ENCODE data around the gene FKBP3. TPM values are rescaled to one million over a fixed set of nuclear protein-coding genes. Genes with fewer than 3 reads are reported as not detected.
"Not testable (repeated sequence)": the region's sequence is repeated elsewhere in the genome, so short reads cannot be mapped to it uniquely, and the experiment has no call there.

Gene FKBP3
- 10 to 100 TPM; 76.0 to 78.9 TPM for total RNA-seq
- long read RNA-seq, transcript FKBP3-202 (7 exons, 1,346 nt): major isoform, 11 of 12 reads
- long read RNA-seq, partial matches to known transcripts: 0 of 12 reads
- long read RNA-seq, other reads (novel, unspliced or antisense): 1 of 12 reads

- DNase-seq: peak; percentile 97
- intact Hi-C loops (cut with DNase I): loop anchor here in 1 of 2 donors (2.0 kb wide), 1 partner anchor 50 kb away; the partner anchor contains the start of gene PRPF39
- ATAC-seq: peak; percentile 99
Measured at GRCh38 chr14:45134051-45134958, at the start of gene FKBP3. TSS of gene FKBP3 (minus strand) at chr14:45134481. CDS start at chr14:45134456, 25 bp downstream.

DNA sequence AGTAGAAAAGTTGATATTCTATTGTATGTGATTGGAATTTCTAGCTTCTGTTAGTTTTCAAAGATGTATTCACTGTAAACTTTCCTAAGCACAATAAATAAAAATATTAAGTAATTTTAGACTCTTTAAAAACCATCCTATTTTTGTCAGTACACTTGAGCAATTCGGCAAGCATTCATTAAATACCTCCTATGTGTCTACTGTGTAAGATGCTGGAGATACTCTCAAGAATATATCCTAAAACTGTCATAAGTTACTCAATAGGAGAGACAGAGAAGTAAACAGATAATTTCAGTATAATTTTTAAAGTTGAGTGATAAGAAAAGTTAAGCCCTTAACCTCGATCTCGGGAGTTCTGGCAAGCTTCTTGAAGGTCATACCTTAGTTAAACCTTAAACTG is 47.5 kb upstream of the FKBP3 start:
- ATAC-seq (no peak), DNase-seq (no peak)
- intact Hi-C loops (cut with DNase I): no loop called here

GRCh38 chr14:45181329-45181728 is 47.0 kb upstream of the FKBP3 start:
- DNase-seq: no peak
- no peak for ATAC-seq
- intact Hi-C loops (cut with DNase I): no loop called here

GRCh38 chr14:45177076-45177475 is 42.8 kb upstream of the FKBP3 start:
- no peak for DNase-seq
- intact Hi-C loops (cut with DNase I): no loop called here
- ATAC-seq: no peak

DNA sequence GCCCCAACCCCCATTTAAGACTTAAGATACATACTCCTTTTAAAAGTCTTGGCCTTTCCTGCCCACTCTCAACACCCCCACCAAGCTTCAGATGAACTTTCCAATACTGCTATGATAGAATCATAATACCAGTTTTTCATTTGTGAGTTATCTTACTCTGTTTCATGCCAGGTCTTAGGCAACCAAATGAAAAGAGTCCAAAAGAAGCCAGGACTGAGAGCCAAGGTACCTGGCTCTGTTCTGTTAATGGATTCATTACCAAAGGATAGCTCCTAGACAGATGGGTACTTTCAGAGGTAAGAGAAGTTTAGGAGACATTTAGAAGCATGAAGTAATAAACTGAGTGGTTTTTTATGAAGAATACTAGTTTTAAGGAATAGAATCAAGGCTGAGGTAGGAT is 35.6 kb upstream of the FKBP3 start:
- no peak for ATAC-seq

GRCh38 chr14:45156067-45156466 is 21.8 kb upstream of the FKBP3 start:
- ATAC-seq (no peak), DNase-seq (no peak)
- intact Hi-C loops (cut with DNase I): no loop called here

More for the DNA sequence above, 35.6 kb upstream of the FKBP3 start:
- DNase-seq: no peak
- intact Hi-C loops (cut with DNase I): no loop called here

DNA sequence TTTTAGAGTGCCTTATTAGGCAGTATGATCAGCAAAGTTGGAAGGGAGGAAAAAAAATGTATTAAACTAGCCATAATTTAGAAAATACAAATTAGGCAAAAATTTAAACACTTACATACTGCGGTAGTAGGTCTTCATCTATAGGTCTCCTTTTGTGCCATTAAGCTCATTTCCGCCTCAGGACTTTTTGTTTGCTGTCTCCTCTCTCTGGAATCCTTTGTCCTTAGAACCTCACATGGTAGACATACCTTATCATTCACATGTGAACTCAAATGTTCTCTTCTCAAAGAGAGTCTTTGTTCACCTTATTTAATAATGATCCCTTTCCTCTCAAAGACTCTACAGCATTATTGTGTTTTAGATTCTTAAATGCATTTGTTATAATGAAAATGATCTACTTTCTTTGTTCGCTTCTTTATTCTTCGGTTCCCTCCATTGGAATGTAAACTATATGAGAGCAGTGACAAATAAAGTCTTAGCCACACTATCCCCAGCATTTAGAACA is 16.2 kb upstream of the FKBP3 start:
- DNase-seq (no peak), ATAC-seq (no peak)
- intact Hi-C loops (cut with DNase I): no loop called here

GRCh38 chr14:45149602-45150001 is 15.3 kb upstream of the FKBP3 start:
- intact Hi-C loops (cut with DNase I): no loop called here
- no peak for DNase-seq
- ATAC-seq: no peak

DNA sequence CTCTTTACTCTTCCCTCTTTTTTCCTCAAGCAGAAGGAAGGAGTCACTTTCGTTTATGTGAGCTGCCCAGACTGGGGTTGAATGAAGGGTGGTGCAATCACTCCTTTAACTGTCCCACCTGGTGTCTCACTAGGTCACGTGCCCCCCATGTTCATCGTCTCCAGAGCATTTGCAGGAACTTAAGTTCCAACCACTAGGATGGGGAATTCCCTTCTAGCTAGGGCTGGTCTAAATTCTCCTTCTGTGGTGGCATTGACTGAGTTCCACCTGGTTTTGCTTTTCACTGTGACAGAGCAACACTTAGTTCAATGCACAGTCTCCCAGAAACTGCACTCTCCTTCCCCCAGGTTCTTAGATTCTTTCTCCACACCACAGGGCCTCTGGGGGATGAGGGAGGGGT is 10.9 kb upstream of the FKBP3 start:
- DNase-seq (no peak), ATAC-seq (no peak)
- intact Hi-C loops (cut with DNase I): no loop called here

GRCh38 chr14:45144658-45145057 is 10.4 kb upstream of the FKBP3 start:
- ATAC-seq (no peak), DNase-seq (no peak)
- intact Hi-C loops (cut with DNase I): no loop called here

GRCh38 chr14:45142083-45142482 is 7.8 kb upstream of the FKBP3 start:
- intact Hi-C loops (cut with DNase I); DNase-seq; ATAC-seq: not testable (repeated sequence)

DNA sequence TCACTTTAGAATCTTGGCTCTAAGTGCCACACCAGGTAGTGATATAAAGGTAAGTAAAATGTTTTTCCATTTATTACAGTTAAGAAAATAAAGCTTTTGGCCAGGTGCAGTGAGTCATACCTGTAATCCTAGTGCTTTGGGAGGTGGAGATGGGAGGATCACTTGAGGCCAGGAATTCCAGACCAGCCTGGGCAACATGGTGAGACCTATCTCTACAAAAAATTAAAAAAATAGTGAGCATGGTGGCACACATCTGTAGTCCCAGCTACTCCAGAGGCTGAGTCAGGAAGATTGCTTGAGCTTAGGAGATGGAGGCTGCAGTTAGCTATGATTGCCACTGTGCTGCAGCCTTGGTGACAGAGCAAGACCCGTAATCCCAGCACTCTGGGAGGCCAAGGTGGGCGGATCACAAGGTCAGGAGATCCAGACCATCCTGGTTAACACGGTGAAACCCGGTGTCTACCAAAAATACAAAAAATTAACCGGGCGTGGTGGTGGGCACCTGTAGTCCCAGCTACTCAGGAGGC is 6.4 kb upstream of the FKBP3 start:
- ATAC-seq (no peak), DNase-seq (no peak)
- intact Hi-C loops (cut with DNase I): no loop called here

GRCh38 chr14:45136399-45136798 is 2.1 kb upstream of the FKBP3 start:
- DNase-seq (no peak), ATAC-seq (no peak)
- intact Hi-C loops (cut with DNase I): loop anchor here in 1 of 2 donors (5.0 kb wide), 2 partner anchors 174 to 239 kb away; partner anchors contain the start of genes KLHL28 and TOGARAM1

GRCh38 chr14:45135659-45136395 is 1.5 kb upstream of the FKBP3 start, which contains the start of gene FANCM:
TSS of gene FANCM (plus strand) at chr14:45135930. CDS start at chr14:45136032, 102 bp downstream.
- intact Hi-C loops (cut with DNase I): loop anchor here in 1 of 2 donors (2.0 to 5.0 kb wide), 3 partner anchors 51 to 239 kb away; partner anchors contain the start of genes KLHL28, PRPF39 and TOGARAM1
- peak; percentile 68 to 81 for ATAC-seq

DNA sequence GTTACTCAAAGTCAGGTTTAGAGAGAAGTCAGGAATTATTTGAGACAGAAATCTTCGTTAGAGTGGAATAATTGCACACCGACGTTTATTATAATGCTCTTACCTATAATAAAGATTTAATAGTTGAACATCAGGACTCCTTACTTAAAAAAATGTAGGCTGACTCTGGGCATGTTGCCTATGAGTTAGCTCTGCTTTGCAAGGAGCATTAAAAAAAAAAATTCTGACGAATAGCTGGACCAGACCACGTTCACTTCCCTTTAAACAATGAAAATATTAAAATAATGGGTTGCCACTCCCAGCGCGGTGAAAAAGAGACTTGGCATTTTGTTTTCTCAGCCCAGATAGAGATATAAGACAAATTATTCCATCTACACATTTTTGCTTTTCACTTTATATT is 875 bp upstream of the FKBP3 start:
- ATAC-seq: no peak
- intact Hi-C loops (cut with DNase I): loop anchor here in 1 of 2 donors (2.0 to 5.0 kb wide), 3 partner anchors 50 to 238 kb away; partner anchors contain the start of genes KLHL28, PRPF39 and TOGARAM1
- DNase-seq: no peak

More at GRCh38 chr14:45135659-45136395, 1.5 kb upstream of the FKBP3 start, which contains the start of gene FANCM:
- DNase-seq: peak; percentile 94

- peak; percentile 18 to 20 for ATAC-seq
- DNase-seq: no peak
- intact Hi-C loops (cut with DNase I): loop anchor here in 1 of 2 donors (2.0 kb wide), 1 partner anchor 49 kb away; the partner anchor contains the start of gene PRPF39
Measured at GRCh38 chr14:45133683-45134050, 614 bp downstream of the FKBP3 start.

- intact Hi-C loops (cut with DNase I): no loop called here
- DNase-seq (no peak), ATAC-seq (no peak)
Measured at GRCh38 chr14:45128963-45129629, 5.2 kb downstream of the FKBP3 start.

- no peak for DNase-seq
- intact Hi-C loops (cut with DNase I): no loop called here
- ATAC-seq: no peak
Measured at GRCh38 chr14:45125754-45126153, 8.5 kb downstream of the FKBP3 start.
